CD4-positive, alpha-beta T cell treated with Interleukin-15 for 1 hour (primary cell): ENCODE data around the gene TTLL4.
A peak's percentile ranks its signal among the peaks of the same experiment; 100 is the strongest.
"Not testable (repeated sequence)": the region's sequence is repeated elsewhere in the genome, so short reads cannot be mapped to it uniquely, and the experiment has no call there.

Experiments used
- DNase-seq: peaks from one replicate; pipeline ENCODE4 v3.0.0-alpha.2; 2020

Gene TTLL4

DNA sequence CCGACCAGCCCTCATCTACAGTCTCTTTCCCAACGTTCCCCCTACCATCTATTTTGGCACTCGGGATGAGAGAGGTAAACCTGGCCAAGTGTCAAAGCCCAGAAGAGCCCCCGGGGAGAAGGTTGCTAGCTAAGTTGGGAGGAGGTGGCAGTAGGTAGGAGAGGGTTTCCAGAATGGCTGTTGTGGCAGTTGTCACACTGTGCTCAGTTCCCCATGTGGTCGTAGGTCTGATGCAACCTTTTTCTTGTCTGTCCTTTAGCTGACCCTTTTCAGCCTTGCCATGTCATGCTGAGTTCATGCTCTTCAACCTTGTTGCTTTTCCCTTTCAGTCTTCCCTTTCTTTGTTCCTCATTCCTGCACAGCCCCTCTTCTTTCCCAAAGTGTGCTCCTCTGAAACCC, 34.5 kb downstream of the TTLL4 start:
- DNase-seq = peak; percentile 60

DNA sequence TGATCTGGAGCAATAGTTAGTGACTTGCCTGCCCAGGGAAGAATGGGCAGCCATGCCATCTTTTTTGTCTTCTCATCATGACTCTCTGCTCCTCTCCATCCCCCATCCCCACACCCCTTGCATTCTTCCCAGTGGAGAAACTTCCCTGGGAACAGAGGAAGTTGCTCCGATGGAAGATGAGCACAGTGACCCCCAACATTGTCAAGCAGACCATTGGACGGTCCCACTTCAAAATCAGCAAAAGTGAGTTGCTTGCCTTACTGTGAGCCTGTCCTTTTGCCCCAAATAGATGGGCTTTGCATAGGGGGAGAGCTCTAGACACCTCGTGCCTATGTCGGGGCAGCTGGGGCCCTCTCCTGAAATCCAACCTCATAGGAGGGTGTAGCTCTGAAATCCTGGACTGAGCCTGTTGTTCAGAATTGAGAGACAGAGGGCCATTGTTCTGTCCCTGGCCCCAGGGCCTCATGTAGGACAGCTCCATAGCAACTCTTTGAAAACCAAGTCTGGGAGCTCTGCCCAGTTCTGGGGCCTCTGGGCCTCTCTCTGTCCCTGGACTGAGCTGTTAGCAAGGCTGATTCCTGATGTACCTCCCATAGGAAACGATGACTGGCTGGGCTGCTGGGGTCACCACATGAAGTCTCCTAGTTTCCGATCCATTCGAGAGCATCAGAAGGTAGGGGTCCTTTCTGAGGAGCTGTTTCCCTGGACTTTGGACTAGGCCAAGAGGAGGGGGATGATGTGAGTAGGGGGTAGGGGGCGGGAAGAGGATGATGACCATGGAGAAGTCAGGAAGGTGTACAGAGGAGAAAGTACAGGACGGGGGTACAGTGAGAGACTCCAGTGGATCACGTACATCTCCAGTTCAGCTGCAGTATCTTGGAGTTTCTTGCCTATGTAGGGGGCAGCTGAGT, 35.2 kb downstream of the TTLL4 start:
- DNase-seq = no peak

DNA sequence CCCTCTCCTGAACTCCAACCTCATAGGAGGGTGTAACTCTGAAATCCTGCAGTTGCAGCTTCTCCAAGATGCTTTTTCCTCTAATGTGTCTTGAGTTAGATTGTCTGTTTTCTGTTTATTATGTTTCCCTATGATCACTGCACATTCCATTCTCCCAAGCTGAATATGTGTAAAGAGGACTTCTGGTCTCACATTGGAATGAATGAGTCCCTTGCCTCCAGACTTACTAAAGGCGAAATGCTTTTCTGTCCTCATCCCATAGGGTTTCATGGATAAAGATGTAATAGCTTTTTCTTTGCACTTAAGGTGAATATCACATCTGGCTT, 35.8 kb downstream of the TTLL4 start:
- DNase-seq = no peak

DNA sequence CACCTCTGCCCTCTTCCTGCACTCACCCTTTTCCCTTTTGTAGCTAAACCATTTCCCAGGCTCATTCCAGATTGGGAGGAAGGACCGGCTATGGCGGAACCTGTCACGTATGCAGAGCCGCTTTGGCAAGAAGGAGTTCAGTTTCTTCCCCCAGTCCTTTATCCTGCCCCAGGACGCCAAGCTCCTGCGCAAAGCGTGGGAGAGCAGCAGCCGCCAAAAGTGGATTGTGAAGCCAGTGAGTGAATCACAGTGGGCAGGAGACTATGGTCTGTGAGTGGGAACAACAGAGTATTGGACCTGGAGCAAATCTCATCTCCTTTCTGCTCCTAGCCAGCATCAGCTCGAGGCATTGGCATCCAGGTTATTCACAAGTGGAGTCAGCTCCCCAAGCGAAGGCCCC, 36.3 kb downstream of the TTLL4 start:
- DNase-seq = no peak

DNA sequence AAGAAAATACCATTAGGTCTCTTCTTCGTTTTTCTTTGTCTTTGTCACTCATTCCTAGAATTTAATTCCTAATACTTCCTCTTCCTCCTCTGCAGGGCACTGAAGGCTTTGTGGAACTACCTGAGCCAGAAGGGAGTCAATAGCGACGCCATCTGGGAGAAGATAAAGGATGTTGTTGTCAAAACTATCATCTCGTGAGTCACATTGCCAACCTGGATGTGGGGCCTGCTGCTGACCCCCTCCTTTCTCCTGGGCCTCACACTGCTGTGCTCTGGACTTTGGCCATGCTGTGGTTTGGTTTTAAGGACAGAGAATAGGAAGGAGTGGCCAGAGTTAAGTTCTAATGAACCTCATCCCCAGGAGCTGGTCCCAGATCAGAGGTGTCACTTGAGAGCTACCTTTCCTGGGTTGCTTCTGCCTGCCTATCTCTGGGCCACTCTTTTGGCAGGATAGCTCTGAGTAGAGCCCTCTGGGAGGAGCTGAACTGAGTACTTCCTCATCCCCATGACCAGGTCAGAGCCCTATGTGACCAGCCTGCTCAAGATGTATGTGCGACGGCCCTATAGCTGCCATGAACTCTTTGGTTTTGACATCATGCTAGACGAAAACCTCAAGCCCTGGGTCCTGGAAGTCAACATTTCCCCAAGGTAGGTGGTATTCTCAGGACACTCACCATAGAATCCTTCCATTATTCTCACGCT, 38.3 kb downstream of the TTLL4 start:
- DNase-seq = no peak

DNA sequence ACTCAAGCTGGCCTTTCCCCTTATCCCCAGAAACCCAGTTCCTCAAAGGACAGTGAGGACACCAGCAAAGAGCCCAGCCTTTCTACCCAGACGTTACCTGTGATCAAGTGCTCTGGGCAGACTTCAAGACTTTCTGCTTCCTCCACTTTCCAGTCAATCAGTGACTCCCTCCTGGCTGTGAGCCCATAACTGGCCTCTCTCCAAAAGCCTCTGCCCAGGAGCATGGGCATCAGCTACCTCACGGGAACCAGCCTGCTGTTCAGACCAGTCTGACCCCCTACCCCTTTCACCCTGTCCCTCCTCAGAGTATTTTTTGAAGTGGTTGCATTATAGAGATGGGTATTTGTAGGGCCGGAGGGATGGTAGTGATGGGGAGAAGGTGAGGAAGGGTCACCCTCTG, 43.6 kb downstream of the TTLL4 start:
- no peak for DNase-seq

DNA sequence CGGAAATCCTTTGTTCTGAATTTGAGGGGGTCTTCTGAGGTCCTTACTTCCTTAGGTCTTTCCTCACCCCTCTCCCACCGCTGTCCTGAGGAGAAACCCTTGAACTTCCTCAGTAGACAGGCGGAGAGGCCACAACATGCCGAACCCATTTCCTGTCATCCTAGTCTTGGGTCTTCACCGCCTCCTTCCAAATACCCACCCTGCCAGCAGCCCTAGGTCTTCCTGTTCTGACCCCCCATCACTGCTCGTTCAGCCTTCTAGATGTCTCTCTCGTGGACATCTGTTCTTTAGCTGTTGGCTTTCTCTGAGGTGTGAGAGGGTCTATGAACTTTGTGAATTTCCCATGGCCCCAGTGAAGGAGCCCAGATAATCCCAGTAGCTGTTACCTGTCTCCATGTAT, 44.1 kb downstream of the TTLL4 start:
- no peak for DNase-seq

DNA sequence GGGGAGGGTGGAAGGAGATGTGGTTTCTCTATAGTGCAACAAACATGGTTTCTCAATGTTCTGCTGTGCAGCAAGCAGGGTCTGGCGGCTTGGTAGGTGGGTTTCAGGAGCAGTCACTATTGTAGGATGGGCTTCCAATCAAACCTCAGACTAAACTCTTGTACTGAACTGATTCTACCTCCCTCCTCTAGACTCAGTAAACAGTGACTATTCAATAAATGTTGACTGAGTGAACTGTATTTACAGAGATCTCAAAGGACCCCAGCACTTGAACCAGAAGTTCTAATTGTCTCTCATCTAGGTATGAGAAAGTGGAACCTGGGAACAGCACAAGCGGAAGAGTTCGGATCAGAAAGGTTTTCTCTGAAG, 44.5 kb downstream of the TTLL4 start:
- no peak for DNase-seq

DNA sequence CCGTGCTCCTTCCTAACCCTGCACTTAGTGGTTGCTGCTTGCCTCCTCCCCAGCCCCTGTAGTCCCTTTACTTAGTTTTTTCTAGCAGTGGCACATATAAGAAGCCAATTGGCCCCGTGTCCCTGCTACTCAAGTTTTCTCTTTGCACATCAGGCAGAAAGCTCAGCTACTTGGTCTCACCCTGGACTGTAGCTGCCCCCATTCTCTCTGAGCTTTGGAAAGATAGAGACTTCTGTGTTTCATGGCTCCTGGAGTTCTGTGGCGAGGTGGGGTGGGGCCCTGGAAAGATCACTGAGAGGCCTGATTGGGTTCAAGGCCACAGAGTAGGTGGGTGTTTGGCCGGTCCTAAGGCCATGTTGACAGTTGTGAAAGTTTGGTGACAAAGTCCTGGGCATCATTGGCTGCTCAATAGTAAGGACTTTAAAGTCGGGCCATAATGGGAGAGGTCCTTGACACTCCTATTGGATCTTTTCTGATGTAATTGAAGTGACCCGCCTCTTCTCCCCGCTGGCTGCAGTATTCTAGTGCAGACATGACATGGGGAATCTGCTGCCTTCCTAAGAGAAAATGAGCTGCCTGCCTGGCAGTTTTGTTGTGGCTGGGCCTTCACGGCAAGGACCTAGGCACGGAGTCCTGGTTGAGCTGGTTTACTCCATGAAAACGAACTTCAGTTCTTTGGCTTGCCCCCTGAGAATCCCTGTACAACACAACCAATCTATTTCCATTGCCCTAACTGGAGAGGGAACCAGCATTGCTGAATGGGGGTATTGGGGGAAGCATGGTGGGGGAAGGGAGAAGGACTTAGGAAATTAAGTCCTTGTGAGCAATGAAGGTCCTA, 45.2 kb downstream of the TTLL4 start:
- DNase-seq = no peak

DNA sequence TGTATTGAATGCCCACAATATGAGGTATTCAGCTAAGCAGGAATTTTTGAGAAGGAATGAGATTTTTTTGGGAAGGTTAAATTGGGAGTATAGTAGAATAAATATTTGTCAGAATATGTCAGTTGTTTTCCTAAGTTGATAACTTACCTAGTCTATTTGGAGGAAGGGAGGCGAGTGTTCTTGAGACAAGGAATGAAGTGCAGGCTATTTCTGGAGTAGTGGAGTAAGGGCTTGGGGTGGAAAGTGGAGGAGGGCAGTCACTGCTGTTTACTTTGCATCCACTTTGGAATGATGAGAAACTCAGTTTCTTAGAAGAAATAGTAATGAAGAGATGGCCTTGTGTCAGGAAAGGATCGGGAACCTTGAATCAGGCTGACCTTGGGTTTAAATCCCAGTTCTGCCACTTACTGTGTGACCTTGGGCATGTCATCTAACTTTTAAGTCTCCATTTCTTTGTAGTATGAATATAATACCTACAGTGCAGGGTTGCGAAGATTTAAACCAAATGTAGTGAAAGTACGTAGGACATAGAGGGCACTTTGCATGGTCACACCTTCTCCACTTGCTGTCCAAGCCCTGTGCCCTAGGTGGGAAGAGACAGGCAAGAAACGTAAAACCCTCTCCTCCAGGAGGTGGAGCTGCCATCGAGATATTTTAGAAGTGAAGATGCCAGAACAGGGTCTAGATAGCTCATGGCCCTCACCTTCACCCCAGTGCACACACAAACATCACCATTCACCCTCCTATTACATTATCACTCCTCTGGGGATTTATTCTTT, 46.2 kb downstream of the TTLL4 start:
- no peak for DNase-seq

DNA sequence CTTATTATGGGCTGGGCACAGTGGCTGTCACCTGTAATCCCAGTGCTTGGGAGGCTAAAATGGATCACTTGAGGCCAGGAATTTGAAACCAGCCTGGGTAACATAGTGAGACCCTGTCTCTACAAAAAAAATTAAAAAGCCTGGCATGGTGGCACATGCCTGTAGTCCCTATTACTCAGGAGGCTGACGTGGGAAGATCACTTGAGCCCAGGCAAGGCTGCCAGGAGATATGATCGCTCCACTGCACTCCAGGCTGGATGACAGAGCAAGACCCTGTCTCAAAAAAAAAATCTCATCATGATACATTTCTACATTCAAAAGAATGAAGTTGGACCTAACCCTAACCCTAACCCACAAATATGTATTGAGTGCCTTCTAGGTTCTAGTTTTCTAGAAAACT, 51.2 kb downstream of the TTLL4 start:
- no peak for DNase-seq

DNA sequence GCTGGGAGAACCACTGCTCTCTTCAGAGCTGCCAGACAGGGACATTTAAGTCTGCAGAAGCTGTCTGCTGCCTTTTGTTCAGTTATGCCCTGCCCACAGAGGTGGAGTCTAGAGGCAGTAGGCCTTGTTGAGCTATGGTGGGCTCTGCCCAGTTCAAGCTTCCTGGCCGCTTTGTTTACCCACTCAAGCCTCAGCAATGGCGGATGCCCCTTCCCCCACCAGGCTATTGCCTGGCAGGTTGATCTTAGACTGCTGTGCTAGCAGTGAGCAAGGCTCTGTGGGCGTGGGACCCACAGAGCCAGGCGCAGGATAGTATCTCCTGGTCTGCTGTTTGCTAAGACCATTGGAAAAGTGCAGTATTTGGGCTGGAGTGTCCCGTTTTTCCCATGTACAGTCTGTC, 62.1 kb downstream of the TTLL4 start:
- not testable (repeated sequence) for DNase-seq

DNA sequence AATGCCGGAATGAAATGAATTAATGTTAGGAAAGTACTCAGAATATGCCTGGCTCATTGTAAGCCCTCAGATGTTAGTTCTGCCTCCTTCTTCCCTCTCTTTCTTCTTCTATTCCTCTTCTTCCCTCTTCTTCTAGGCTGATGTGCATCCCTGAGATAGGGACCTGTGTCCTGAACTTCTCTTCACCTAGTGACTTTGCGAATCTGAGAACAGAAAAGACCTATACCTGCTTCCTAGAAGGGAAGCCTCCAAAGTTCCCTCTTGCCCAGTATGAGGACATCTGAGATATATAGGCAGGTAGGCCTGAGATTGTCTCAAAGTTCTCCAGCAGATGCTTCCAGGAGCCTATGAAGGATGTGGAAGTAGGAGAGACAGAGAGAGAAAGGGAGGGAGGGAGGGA, 63.2 kb downstream of the TTLL4 start:
- no peak for DNase-seq

DNA sequence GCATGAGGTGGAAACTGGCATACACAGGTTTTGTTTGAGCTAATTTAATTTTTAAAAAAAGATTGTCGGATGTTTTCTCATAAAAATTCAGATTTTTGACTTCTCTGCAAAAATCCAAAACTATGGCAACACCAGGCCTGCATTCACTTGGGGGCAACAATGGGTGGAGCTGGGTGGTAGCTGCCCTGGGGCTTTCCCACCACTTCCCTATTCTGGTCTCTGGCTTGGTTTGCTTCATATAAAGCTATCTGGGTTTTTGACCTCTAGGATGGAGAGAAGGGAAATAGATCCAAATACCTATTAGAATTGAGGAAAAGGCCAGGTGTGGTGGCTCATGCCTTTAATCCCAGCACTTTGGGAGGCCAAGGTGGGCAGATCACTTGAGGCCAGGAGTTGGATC, 65.9 kb downstream of the TTLL4 start:
- DNase-seq = no peak

DNA sequence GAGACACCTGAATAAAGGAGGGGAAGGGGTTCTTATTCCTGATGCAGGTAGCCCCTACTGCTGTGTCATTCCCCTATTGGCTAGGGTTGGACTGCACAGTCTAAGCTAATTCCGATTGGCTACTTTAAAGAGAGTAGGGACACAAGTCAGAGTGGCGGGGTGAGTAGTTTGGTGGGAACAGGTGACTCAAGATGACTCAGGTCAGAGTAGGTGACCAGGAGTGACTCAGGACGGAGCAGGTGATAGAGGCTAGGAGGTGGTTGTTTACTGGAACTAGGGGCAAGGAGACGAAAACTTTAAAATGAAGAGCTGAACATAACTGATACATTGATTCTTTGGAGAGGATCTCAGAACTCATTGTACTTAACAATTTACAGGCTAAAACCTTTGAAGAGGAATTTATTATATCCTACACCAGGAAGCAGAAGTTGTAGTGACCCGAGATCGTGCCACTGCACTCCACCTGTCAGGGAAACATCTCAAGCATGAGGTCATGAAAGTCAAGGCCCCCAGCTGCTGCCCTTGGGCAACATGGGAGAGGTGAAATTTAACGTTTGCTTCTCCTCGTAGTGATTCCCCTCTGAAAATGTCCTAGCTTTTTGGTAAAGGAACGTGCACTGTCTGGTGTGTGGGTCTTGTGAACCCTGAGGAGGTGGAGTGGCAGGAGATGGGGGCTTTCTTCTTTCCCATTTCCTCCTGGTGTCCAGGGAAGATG, 66.8 kb downstream of the TTLL4 start:
- DNase-seq = no peak

DNA sequence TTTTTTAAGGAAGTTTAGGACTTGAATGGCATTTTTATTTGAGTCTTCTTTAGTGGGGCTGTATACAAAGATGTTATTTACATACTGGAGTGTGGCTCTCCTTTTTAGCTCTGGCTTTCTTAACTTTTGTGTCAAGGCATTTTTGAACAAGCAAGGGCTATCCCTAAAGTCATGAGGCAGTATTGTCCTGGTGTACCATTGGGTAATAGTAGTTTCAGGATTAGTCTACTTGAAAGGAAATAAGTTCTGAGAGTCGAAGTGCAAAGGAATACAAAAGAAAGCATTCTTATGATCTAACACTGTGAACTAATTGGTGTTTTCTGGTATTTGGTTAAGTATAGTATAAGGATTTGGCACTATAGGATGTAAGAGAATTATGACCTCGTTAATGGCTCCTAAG, 69.4 kb downstream of the TTLL4 start:
- no peak for DNase-seq

DNA sequence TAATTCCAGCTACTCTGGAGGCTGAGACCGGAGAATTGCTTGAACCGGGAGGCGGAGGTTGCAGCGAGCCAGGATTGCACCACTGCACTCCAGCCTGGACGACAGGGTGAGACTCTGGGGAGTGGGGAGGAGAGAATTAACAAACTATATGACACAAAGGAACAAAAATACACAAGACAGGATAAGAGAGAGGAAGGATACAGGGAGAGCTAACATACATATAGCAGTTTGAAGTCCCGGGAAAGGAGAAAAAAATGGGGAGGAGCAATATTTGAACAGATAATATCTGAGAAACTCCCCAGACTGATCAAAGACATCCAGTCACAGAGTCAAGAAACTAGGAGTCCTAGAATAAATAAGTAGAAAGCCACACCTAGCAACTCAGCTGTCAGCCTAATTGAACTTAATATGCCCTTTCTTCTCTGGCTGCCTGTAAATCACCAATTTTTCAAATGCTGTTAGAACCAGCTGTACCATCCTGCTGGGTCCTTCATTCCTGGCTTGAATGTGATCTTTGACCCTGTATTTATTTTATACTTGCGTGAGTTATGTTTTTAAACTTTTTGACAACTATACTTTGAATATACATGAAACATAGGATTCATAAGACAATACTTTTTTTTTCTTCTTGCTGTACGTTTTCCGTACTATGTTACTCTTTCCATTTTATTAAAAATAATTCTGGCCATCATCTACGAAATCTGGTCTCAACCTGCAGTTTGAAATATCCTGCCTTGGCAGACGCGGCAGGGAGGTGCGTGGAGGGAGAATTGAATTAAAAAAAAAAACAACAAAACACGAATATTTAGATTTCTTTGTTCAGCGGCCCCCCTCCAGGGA, 70.4 kb downstream of the TTLL4 start:
- DNase-seq = no peak

DNA sequence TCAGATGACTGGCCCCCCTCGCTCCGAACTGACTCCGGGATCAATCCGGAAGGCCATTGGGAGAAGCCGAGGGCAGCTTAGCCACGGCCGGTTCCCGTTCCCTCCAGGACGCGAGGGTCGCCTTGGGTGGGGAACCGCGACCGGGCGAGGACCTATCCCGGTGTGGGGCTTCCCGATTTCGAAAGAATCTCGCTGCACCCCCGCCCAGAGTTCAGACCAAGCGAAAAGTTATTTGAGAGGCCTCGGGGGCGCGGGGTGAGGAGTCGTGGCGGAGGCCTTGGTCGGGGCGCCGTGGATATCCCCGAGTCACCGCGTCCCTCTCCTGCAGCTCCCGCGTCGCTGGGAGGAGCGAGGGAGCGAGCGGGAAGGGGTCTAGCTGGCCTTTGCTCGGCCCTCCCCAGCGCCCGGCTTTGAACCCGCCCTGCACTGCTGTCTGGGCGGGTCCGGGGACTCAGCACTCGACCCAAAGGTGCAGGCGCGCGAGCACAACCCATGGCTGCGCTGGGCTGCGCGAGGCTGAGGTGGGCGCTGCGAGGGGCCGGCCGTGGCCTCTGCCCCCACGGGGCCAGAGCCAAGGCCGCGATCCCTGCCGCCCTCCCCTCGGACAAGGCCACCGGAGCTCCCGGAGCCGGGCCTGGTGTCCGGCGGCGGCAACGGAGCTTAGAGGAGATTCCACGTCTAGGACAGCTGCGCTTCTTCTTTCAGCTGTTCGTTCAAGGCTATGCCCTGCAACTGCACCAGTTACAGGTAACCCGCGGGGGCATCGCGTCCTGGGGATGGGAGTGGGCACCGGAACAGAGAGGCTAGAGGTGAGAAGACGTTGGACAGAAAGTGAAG, 71.3 kb downstream of the TTLL4 start, which contains the start of gene CYP27A1:
TSS of gene CYP27A1 (plus strand) at position 457 of the 837 bp plus-strand sequence. CDS start at position 493, 36 bp downstream.
- no peak for DNase-seq

DNA sequence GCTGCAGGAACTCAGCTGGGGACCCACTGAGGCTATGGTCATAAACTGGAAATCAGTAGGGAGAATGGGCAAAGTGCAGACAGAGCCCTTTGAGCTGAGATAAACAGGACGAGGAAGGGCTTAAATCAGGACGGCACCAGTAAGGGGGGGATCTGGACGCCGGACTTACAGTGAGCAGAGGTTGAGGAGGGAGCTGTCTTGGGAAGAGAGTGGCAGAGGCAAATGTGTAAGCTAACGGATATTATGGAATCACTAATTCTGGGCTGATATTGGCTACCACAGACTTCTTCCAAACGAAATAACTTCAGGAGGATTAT, 71.9 kb downstream of the TTLL4 start:
- DNase-seq = no peak

DNA sequence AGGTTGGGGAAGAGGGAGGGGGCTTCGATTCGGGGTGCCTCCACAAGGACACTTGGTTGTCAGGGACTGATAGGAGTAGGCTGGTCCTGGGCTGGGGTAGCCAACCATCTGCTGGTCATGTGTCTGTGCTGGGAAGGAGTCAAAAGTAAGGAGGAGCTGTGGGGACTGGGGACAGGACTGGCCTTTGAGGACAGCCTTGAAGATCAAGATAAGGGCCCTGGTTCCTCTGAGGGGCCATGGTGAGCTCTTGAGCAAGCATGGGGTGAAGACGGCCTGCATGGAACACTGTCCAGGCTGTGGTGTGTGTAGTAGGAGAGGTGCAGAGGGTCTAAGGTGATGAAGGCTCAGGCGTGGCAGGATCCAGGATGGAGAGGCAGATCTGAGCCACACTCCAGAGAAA, 73.1 kb downstream of the TTLL4 start:
- no peak for DNase-seq
